Measurements from ENCODE around the gene ZNF549.

The ZNF549 gene

DNA sequence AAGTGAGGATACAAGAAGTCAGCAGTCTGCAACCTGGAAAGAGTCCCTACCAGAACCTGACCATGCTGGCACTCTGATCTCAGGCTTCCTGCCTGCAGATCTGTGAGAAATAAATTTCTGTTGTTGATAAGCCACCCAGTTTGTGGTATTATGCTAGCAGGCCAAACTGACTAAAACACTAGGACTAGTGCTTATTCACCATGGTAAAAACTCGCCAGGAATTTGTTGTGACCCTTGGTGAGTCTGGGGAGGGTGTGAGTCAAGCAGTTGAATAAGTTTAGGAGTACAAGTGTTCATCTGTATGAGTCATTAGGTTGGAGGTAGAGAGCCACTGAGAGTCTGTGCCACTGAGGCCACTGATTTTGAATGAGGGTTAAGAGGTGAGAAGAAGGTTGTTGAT, 60.4 kb downstream of the ZNF549 start:
- DNase-seq (ENCODE audit: insufficient read length, low spot score) = peak; percentile 97
- peak; percentile 36 for FAIRE-seq
- no peak for TF ChIP-seq POLR2A (IDR thresholded peaks at IDR 0.05; ENCODE audit: low read depth, low read length)

DNA sequence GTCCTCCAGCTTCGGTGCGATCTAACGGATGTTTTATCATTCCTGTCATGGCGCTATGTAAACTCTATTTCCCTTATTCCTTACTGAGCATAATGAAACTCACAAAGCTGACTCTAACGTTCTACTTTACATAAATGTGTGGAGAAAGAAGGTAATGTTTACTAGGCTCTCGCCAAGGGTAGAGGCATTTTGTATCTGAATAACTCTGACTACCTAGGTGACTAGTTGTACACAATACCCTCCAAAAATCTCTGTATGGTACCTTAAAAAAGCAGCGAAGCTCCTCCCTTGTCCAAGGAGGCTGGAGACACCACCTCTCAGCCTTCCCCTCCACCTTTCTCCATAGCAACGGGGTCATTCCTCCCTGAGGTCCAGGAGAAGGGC, 72.2 kb downstream of the ZNF549 start:
- no peak for DNase-seq (ENCODE audit: insufficient read length, low spot score)
- FAIRE-seq = no peak
- TF ChIP-seq POLR2A (IDR thresholded peaks at IDR 0.05; ENCODE audit: low read depth, low read length) = no peak

DNA sequence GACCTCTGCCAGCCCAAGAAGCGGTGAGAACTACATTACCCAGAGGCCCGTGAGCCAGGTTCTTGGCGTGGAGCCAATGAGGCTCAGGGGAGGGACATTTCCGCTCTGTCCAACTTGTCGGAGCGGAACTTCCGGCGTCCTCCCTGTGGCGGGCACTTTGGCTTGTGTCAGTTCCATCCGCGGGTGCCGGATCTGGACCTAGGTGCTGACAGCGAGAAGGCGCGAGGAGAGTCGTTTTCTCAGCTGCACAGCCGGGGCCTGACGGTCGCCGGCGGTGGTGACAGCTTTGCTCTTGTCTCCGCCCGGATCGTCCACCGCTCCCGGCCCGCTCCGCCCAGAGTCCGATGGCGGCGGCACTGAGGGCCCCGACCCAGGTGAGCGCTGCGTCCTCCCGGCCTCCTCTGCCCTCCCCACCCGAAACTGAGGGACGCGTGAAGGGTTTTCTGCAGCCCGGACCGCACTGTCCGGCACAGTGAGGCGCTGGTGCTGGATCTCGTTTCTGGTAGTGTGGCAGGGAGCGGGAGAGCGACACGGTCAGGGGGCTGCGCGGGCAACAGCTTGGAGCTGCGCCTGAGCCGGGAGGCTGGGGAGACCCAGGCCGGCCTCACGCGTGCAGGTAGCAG, 72.7 kb downstream of the ZNF549 start, which contains the start of gene ZNF530:
Gene ZNF530 (plus strand): TSS at position 125 of the 623 bp plus-strand sequence. CDS start 4,461 bp downstream, outside the sequence.
- DNase-seq (ENCODE audit: insufficient read length, low spot score) = peak; percentile 96
- peak; percentile 45 for FAIRE-seq
- peak; percentile 87 for TF ChIP-seq POLR2A (IDR thresholded peaks at IDR 0.05; ENCODE audit: low read depth, low read length)

DNA sequence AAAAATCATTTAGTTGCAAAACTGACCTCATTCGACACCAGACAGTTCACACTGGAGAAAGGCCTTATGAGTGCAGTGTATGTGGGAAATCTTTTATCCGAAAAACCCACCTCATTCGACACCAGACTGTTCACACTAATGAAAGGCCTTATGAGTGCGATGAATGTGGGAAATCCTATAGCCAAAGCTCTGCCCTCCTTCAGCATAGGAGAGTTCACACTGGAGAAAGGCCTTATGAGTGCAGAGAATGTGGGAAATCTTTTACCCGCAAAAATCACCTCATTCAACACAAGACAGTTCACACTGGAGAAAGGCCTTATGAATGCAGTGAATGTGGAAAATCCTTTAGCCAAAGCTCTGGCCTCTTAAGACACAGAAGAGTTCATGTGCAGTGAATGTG, 79.8 kb downstream of the ZNF549 start:
- DNase-seq (ENCODE audit: insufficient read length, low spot score) = no peak
- FAIRE-seq = no peak
- no peak for TF ChIP-seq POLR2A (IDR thresholded peaks at IDR 0.05; ENCODE audit: low read depth, low read length)

Measured in H54 (cell line).